Neural crest cell (in vitro differentiated cells): Measurements from ENCODE around the gene CCDC89. TPM values are rescaled to one million over a fixed set of nuclear protein-coding genes. Genes with fewer than 3 reads are reported as not detected.

ENCODE experiments used
- DNase-seq: peaks from one replicate; pipeline ENCODE4 v3.0.0; 2021; ENCODE audit warnings: low read depth, mixed read lengths, low spot score
- H3K27ac Mint-ChIP-seq: one replicate; pipeline ENCODE4 v1.8.0; 2021; ENCODE audit warnings: mild to moderate bottlenecking, mixed read lengths; ENCODE audit not compliant: unreplicated experiment
- H3K27me3 Mint-ChIP-seq: 2 replicates; pipeline ENCODE4 v1.8.0; 2021; ENCODE audit warnings: low read depth, mild to moderate bottlenecking, mixed read lengths
- H3K36me3 Mint-ChIP-seq: 2 replicates; pipeline ENCODE4 v1.8.0; 2021; ENCODE audit warnings: low read depth, mild to moderate bottlenecking, mixed read lengths
- H3K4me1 Mint-ChIP-seq: 2 replicates; pipeline ENCODE4 v1.8.0; 2021; ENCODE audit warnings: mixed read lengths
- H3K4me3 Mint-ChIP-seq: one replicate; pipeline ENCODE4 v1.8.0; 2021; ENCODE audit warnings: mild to moderate bottlenecking, mixed read lengths
- H3K9me3 Mint-ChIP-seq: 2 replicates; pipeline ENCODE4 v1.8.0; 2021; ENCODE audit warnings: mixed read lengths
- total RNA-seq: library from RNA; stranded (reverse); gene quantifications from 2 replicates; pipeline ENCODE4 v1.2.1, GENCODE V29; 2021
- TF ChIP-seq, protein P1 (sequence below): fragments of 200-600 bp; sonication (generic); conservative IDR thresholded peaks from 2 replicates; pipeline ENCODE4 v1.5.0; 2021; ENCODE audit warnings: antibody characterized with exemption, mild to moderate bottlenecking

Gene CCDC89
- total RNA-seq, 1 donor from 2014 or later, result not detected

DNA sequence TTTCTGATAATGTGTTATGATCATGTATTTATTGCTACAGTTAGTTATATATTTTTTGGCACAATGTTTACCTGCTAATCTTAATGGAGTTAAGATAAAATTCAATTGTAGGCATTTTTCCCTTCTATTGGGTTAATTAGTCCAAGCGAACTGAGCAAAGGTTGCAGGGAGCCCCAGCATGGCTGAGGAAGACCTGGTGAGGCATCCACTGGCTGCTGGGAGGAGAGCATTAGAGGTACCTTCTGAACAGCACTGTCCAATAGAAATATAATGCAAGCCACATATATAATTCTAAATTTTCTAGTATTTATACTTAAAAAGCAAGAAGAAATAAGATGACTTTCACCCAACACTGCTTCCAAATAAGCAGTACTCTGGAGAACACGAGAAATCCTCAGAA, 38.9 kb downstream of the CCDC89 start:
- Mint-ChIP-seq H3K4me1 (peaks cover 24% of the 10 kb centered on the region), H3K27me3 (peaks cover 37% of the 10 kb centered on the region), H3K36me3 (no peaks in the 10 kb centered on the region), H3K9me3 (no peaks in the 10 kb centered on the region), H3K4me3 (peak overlapping the region; percentile 98), H3K27ac (no peak overlapping the region)
- TF ChIP-seq, protein P1, sequence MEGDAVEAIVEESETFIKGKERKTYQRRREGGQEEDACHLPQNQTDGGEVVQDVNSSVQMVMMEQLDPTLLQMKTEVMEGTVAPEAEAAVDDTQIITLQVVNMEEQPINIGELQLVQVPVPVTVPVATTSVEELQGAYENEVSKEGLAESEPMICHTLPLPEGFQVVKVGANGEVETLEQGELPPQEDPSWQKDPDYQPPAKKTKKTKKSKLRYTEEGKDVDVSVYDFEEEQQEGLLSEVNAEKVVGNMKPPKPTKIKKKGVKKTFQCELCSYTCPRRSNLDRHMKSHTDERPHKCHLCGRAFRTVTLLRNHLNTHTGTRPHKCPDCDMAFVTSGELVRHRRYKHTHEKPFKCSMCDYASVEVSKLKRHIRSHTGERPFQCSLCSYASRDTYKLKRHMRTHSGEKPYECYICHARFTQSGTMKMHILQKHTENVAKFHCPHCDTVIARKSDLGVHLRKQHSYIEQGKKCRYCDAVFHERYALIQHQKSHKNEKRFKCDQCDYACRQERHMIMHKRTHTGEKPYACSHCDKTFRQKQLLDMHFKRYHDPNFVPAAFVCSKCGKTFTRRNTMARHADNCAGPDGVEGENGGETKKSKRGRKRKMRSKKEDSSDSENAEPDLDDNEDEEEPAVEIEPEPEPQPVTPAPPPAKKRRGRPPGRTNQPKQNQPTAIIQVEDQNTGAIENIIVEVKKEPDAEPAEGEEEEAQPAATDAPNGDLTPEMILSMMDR, result no peak
- no peak for DNase-seq

DNA sequence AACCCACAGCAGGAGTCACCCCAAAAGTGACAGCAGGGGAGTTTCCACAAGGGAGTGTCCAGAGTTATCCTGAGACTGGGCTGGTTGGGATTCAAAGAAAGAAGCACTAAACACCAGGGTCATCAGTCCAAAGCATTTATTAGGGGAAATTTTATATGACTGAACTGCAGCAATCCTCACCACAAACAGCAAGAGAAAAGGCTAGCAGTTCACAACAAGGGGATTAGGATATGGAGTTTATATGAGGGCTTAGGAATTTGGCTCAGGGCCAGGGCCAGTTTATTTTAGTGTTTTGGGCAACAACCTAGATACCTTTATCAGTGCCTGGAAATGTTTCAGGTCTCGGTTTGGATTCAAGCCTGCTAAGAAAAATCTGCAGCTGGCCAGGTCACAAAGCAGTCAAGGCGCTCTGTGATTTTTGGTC, 42.8 kb downstream of the CCDC89 start:
- H3K9me3 Mint-ChIP-seq, result no peaks in the 10 kb centered on the region
- TF ChIP-seq, protein P1, result no peak
- DNase-seq, result no peak
- peak overlapping the region; percentile 16 for H3K4me3 Mint-ChIP-seq
- H3K36me3 Mint-ChIP-seq, result peaks cover 4% of the 10 kb centered on the region
- H3K4me1 Mint-ChIP-seq, result peaks cover 11% of the 10 kb centered on the region
- H3K27me3 Mint-ChIP-seq, result peaks cover 54% of the 10 kb centered on the region
- H3K27ac Mint-ChIP-seq, result no peak overlapping the region

DNA sequence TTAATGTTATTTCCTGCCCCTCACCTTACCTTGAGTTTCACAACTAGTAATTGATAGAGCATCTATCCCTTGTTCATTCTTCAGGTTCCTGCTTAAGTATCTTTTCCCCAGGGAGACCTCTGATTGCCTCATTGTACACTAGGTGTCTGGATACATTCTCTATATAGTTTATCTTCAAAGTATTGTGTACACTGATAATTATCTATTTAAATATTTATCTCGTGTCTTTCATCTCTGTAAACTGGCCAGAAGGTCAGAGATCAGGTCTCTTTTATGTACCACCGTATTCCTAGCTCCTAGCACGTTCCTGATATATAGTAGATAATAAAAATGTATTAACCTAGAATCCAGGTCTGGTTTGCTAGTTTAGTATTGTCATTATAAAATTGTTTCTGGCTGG, 51.2 kb downstream of the CCDC89 start:
- Mint-ChIP-seq H3K9me3 (no peaks in the 10 kb centered on the region), H3K4me1 (no peaks in the 10 kb centered on the region), H3K27me3 (no peaks in the 10 kb centered on the region), H3K4me3 (no peak overlapping the region), H3K36me3 (peaks cover 8% of the 10 kb centered on the region), H3K27ac (no peak overlapping the region)
- TF ChIP-seq, protein P1, result no peak
- no peak for DNase-seq

Other genes starting within 250 kb of the CCDC89 start
- 2.1 and 3.6 TPM in 2 replicates for gene DLG2, start 58.9 kb downstream of the CCDC89 start, total RNA-seq
- 48.4 and 48.6 TPM in 2 replicates for gene TMEM126B, start 57.6 kb downstream of the CCDC89 start, total RNA-seq
- gene TMEM126A, start 38.2 kb downstream of the CCDC89 start, total RNA-seq, result 34.6 and 36.4 TPM in 2 replicates
- 57.8 and 59.7 TPM in 2 replicates for gene CREBZF, start 21.1 kb downstream of the CCDC89 start, total RNA-seq
- 6.8 and 7.3 TPM in 2 replicates for gene SYTL2, start 124.9 kb upstream of the CCDC89 start, total RNA-seq
- not detected in 2 replicates for gene CCDC83, start 169.2 kb upstream of the CCDC89 start, total RNA-seq